Activated CD8-positive, alpha-beta memory T cell treated with anti-CD3 and anti-CD28 coated beads, Interleukin-2, amount 10 ng/mL, durations not matched to agents 7 days and 5 days (primary cell): ENCODE data around the gene DPYD. TPM values are rescaled to one million over a fixed set of nuclear protein-coding genes. Genes with fewer than 3 reads are reported as not detected.

Experiments
- ATAC-seq: fragments of 150-1000 bp; cut with Tn5 transposase; one replicate; pipeline ENCODE4 v1.10.0; 2021; ENCODE audit warnings: moderate library complexity
- CTCF ChIA-PET: fragments of 350-600 bp; sonication (Branson Sonifier 250); formaldehyde crosslinking; loops from one replicate; lab custom pipeline; 2021; ENCODE audit warnings: antibody characterized with exemption; lab: Charles Lee
- DNase-seq: peaks from one replicate; pipeline ENCODE4 v3.0.0-alpha.2; 2020
- H3K27ac Mint-ChIP-seq: one replicate; pipeline ENCODE4 v1.8.0; 2021; ENCODE audit warnings: mild to moderate bottlenecking, mixed read lengths
- H3K27me3 Mint-ChIP-seq: one replicate; pipeline ENCODE4 v1.8.0; 2021; ENCODE audit warnings: mixed read lengths
- H3K36me3 Mint-ChIP-seq: one replicate; pipeline ENCODE4 v1.8.0; 2021; ENCODE audit warnings: mild to moderate bottlenecking, mixed read lengths
- H3K4me1 Mint-ChIP-seq: one replicate; pipeline ENCODE4 v1.8.0; 2021; ENCODE audit warnings: mixed read lengths
- H3K4me3 Mint-ChIP-seq: one replicate; pipeline ENCODE4 v1.8.0; 2021; ENCODE audit warnings: mild to moderate bottlenecking, moderate library complexity, mixed read lengths
- H3K9me3 Mint-ChIP-seq: one replicate; pipeline ENCODE4 v1.8.0; 2022; ENCODE audit warnings: low read depth, mixed read lengths
- total RNA-seq, 2 experiments: library from RNA; stranded (reverse); gene quantifications; one replicate each; pipeline ENCODE4 v1.2.3, GENCODE V29; 2021

Gene DPYD
- total RNA-seq, 2 experiments from 2014 or later, result 31.4 to 42.3 TPM

DNA sequence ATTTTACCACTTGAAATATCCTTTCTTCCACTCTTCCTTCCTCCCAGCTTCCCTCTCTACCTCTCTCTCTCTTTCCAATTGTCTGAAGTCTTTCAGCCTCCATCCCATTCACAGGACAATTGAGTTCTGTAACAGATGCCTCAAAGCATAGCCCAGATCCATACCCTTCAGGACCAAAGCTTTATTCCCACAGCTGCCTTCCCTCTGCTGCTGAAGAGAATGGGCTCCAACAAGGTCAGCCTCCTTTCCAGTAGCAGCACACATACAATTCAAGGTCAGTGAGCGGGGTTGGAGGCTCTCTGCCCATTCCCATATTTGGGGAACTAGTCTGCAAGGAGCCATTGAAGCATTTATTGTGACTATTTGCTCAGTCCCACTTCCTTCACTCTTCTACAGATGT, 179.9 kb downstream of the DPYD start:
- H3K4me1 Mint-ChIP-seq, result no peaks in the 10 kb centered on the region
- DNase-seq (no peak), ATAC-seq (no peak)
- no peaks in the 10 kb centered on the region for H3K9me3 Mint-ChIP-seq
- H3K27me3 Mint-ChIP-seq, result no peaks in the 10 kb centered on the region
- no peak overlapping the region for H3K4me3 Mint-ChIP-seq
- H3K36me3 Mint-ChIP-seq, result peaks cover 2% of the 10 kb centered on the region
- no peak overlapping the region for H3K27ac Mint-ChIP-seq
- CTCF ChIA-PET, result no interaction called here

DNA sequence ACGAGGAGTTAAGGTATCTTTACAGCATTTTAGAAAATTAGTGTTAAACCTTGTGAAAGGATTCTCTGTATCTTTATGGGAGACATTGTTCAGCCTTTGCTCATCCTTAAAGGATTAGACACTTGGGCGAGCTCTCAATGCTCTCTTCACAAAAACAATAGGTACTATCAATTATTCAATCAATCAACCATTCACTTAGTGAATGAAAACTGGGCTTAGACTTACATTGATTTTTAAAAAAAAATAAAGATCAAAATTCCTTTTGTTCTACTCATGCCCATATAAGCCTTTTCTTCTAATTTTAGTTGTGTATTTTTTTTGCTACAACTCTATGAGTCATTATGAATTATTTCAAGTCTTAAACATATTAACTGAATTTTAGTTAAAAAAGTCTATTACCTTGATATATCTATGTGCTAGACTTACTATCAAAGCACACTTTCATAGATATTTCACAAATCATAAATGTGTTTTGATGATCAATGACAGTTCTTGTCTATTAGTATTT, 181.2 kb downstream of the DPYD start:
- H3K4me1 Mint-ChIP-seq, result no peaks in the 10 kb centered on the region
- H3K36me3 Mint-ChIP-seq, result peaks cover 2% of the 10 kb centered on the region
- no peaks in the 10 kb centered on the region for H3K27me3 Mint-ChIP-seq
- no peak overlapping the region for H3K4me3 Mint-ChIP-seq
- no peaks in the 10 kb centered on the region for H3K9me3 Mint-ChIP-seq
- CTCF ChIA-PET, result no interaction called here
- DNase-seq, result no peak
- no peak overlapping the region for H3K27ac Mint-ChIP-seq
- no peak for ATAC-seq

DNA sequence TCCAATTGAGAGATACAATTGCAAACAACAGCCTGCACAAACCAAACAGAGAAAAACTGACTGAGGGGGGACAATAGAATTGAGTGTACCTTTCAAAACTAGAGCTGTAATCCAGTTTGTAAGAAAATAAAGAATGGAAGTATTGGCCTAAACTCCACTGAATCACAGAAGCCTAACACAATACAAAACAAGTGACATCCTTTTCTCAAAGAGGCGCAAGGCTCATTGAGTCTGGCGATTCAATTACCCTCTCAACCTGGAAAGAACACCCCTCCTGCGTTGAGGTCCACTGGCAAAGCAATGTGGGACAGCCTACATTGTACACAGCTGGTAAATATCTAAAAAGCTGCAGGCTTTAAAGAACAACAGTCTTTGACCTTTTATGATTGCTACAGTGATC, 182.6 kb downstream of the DPYD start:
- Mint-ChIP-seq H3K27ac (no peak overlapping the region), H3K9me3 (no peaks in the 10 kb centered on the region), H3K4me3 (no peak overlapping the region), H3K36me3 (peaks cover 2% of the 10 kb centered on the region), H3K27me3 (no peaks in the 10 kb centered on the region), H3K4me1 (no peaks in the 10 kb centered on the region)
- ATAC-seq (no peak), DNase-seq (no peak)
- CTCF ChIA-PET, result no interaction called here

DNA sequence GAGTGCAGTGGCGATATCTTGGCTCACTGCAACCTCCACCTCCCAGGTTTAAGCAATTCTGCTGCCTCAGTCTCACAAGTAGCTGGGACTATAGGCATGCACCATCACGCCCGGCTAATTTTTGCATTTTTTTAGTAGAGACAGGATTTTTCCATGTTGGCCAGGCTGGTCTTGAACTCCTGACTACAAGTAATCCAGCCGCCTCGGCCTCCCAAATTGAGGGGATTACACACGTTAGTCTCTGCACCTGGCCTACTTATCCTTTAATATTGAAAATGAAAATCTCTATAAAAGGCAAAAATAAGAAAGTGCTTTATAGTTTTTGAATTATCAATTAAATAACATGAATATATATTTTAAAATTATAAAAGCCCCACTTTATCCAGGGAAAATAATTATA, 190.6 kb downstream of the DPYD start:
- ATAC-seq (no peak), DNase-seq (no peak)
- Mint-ChIP-seq H3K4me3 (no peak overlapping the region), H3K36me3 (no peaks in the 10 kb centered on the region), H3K9me3 (no peaks in the 10 kb centered on the region), H3K27me3 (no peaks in the 10 kb centered on the region), H3K4me1 (no peaks in the 10 kb centered on the region), H3K27ac (no peak overlapping the region)
- CTCF ChIA-PET, result no interaction called here

DNA sequence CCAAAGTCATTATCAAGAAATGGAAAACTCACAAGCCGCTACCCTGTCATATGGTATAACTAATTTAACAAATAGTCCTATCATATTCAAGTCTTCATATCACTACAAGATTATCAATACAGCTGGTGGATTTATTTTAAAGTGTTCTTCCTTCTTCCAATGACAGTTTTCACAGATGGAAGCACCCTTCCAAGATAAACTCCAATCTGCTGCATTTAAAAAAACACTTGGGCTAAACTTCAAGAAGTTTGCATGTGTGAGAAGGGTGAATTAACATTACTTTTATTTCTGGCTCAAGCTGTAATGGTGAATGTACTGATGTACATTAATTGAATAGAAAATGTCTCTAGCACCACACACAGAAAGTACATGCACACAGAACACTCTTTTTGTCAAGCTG, 192.4 kb downstream of the DPYD start:
- Mint-ChIP-seq H3K4me3 (no peak overlapping the region), H3K27ac (no peak overlapping the region), H3K27me3 (no peaks in the 10 kb centered on the region), H3K36me3 (peaks cover 5% of the 10 kb centered on the region), H3K4me1 (no peaks in the 10 kb centered on the region), H3K9me3 (peaks cover 4% of the 10 kb centered on the region)
- no peak for ATAC-seq
- CTCF ChIA-PET, result no interaction called here
- DNase-seq, result no peak

DNA sequence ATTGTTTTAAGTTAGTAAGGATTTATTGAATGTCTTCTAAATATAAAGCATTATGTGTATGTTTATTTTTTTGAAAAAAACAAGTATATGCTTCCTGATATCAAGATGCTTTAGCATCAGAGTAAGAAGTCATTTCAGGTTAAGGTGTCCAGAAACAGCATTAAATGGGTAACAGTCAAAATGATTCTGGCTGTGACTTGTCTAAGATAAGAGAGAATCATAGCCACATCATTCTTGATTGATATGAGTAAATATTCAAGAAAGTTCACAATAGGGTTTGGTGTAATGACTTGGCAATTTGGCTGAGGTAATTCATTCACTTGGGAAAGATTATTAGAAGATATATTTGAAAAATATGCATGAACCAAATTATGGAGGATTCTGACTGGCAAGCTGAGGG, 193.8 kb downstream of the DPYD start:
- Mint-ChIP-seq H3K4me3 (no peak overlapping the region), H3K36me3 (peaks cover 5% of the 10 kb centered on the region), H3K9me3 (peaks cover 4% of the 10 kb centered on the region), H3K4me1 (no peaks in the 10 kb centered on the region), H3K27me3 (no peaks in the 10 kb centered on the region), H3K27ac (no peak overlapping the region)
- CTCF ChIA-PET, result no interaction called here
- ATAC-seq (no peak), DNase-seq (no peak)

DNA sequence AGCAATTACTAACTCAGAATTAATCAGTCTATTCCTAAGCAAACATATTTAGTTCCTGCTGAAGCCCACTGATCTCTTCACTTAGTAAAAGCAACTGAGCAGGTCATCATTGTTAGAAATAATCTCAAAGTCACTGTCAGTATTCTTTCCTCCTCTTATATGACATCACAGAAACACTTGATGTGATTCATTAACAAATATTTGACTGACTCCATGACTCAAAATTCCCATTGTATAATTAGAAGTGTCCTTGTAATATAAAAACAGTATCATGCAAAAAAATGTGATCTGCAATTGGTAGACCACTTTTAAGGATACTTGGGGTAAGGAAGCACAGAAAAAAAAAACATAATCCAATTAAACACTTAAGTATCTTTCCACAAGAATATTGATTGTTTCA, 194.4 kb downstream of the DPYD start:
- DNase-seq (no peak), ATAC-seq (no peak)
- Mint-ChIP-seq H3K27me3 (no peaks in the 10 kb centered on the region), H3K36me3 (peaks cover 5% of the 10 kb centered on the region), H3K4me3 (no peak overlapping the region), H3K27ac (no peak overlapping the region), H3K9me3 (peaks cover 4% of the 10 kb centered on the region), H3K4me1 (no peaks in the 10 kb centered on the region)
- CTCF ChIA-PET, result no interaction called here

DNA sequence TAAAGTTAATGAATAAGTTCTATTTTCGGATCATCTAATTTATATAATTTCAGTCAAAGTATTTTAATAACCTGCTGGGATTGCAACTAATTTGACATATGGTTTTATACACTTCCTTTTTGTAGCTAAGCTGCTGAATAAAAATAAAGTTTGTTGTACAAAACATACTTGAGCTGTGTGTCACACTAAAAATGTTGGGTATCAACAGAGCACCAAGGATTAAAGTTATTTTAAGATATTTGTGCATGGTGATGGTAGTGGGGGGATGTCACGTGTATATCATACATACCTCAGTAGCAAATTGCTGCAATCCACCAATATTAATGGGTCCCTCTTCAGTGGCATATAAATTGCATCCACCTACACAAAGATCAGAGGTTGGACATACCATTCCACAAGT, 199.6 kb downstream of the DPYD start:
- Mint-ChIP-seq H3K36me3 (peaks cover 22% of the 10 kb centered on the region), H3K27me3 (no peaks in the 10 kb centered on the region), H3K9me3 (peaks cover 4% of the 10 kb centered on the region), H3K4me3 (no peak overlapping the region), H3K27ac (no peak overlapping the region), H3K4me1 (no peaks in the 10 kb centered on the region)
- no peak for ATAC-seq
- no peak for DNase-seq
- CTCF ChIA-PET, result no interaction called here

DNA sequence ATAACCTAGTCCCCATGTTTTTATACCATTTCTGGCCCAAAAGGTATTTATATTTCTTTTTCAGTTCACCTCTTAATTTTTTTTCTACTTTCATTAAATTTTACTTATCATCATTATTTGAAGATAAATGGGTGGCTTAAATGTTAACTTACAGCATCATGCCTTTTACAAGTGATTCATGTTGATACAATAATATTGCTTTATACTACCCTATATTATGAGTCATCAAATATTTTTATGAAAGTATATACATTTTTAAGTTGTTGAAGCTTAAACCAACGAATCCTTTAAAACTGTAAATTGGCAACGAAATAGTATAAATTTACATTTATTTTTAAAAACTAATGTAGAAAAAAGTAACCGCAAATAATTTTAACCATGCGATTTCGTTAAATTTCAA, 207.9 kb downstream of the DPYD start:
- H3K27me3 Mint-ChIP-seq, result no peaks in the 10 kb centered on the region
- no peaks in the 10 kb centered on the region for H3K9me3 Mint-ChIP-seq
- no peak for DNase-seq
- no peak overlapping the region for H3K4me3 Mint-ChIP-seq
- H3K36me3 Mint-ChIP-seq, result peaks cover 6% of the 10 kb centered on the region
- no peak for ATAC-seq
- no peaks in the 10 kb centered on the region for H3K4me1 Mint-ChIP-seq
- no peak overlapping the region for H3K27ac Mint-ChIP-seq
- CTCF ChIA-PET, result no interaction called here

DNA sequence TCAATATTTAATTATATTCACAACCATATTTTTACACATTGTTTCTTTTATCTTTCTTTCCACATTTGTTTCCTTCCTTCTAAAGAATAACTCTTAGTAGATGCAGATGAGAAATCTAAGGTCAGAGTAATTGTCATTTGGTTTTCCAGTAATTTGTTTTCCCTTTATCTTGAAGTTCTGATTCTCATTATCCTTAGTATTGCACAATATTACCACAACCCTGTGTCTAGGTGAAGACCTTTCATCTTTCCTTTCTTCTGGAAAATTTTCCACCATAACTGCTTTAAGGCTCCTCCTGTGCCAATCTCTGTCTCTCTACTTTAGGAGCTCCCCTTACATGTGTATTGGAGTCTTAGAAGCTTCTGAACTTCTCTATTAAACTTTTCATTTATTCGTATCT, 209.0 kb downstream of the DPYD start:
- CTCF ChIA-PET, result no interaction called here
- H3K36me3 Mint-ChIP-seq, result no peaks in the 10 kb centered on the region
- no peaks in the 10 kb centered on the region for H3K9me3 Mint-ChIP-seq
- DNase-seq (no peak), ATAC-seq (no peak)
- no peak overlapping the region for H3K4me3 Mint-ChIP-seq
- H3K27me3 Mint-ChIP-seq, result no peaks in the 10 kb centered on the region
- H3K27ac Mint-ChIP-seq, result no peak overlapping the region
- H3K4me1 Mint-ChIP-seq, result no peaks in the 10 kb centered on the region

DNA sequence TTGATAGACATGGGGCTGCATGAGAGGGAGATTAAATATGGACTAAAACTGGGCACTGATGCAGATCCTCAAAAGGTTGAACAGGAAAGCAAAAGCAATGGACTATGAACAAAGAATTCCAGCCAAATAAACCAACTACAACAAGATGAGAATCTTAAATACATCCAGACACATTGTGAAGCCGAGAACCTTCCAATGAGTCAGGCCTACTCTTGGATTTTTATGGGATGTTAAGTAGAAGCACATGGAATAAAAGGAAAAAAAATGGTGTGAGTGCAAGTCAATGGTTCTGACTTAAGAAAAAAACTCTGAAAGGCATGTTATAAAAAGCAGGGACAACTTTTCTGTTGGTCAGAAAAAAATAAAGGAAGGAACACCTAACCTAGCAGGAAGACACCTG, 227.2 kb downstream of the DPYD start:
- Mint-ChIP-seq H3K4me1 (no peaks in the 10 kb centered on the region), H3K27me3 (no peaks in the 10 kb centered on the region), H3K9me3 (no peaks in the 10 kb centered on the region), H3K4me3 (no peak overlapping the region), H3K36me3 (peaks cover 4% of the 10 kb centered on the region), H3K27ac (no peak overlapping the region)
- DNase-seq (no peak), ATAC-seq (no peak)
- CTCF ChIA-PET, result no interaction called here

DNA sequence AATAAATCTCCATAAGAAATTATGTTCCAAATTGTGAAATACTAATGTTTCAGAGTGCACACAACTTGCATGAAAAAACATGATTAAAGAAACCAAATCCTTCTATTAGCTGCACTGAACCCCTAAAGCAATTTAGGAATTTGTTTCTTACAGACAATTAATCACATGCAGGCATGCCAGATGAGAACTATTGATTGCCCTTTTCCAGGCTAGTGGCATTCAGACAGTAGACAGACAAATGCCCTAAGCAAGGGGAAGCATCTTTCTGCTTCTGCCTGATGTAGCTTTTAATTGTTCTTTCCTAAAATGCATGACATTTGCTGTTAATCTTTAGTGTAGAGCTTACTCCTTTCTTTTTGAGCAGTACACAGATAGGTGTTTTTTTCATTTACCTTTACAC, 229.5 kb downstream of the DPYD start:
- CTCF ChIA-PET, result no interaction called here
- peaks cover 13% of the 10 kb centered on the region for H3K36me3 Mint-ChIP-seq
- ATAC-seq (no peak), DNase-seq (no peak)
- no peak overlapping the region for H3K4me3 Mint-ChIP-seq
- H3K27ac Mint-ChIP-seq, result no peak overlapping the region
- no peaks in the 10 kb centered on the region for H3K4me1 Mint-ChIP-seq
- no peaks in the 10 kb centered on the region for H3K27me3 Mint-ChIP-seq
- H3K9me3 Mint-ChIP-seq, result no peaks in the 10 kb centered on the region

DNA sequence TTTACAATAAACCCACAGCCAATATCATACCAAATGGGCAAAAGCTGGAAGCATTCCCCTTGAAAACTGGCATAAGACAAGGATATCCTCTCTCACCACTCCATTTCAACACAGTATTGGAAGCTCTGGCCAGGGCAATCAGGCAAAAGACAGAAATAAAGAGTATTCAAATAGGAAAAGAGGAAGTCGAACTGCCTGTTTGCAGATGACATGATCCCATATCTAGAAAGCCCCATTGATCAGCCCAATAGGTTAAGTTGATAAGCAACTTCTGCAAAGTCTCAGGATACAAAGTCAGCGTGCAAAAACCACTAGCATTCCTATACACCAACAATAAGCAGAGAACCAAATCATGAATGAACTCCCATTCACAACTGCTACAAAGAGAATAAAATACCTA, 235.5 kb downstream of the DPYD start:
- Mint-ChIP-seq H3K27ac (no peak overlapping the region), H3K36me3 (peaks cover 17% of the 10 kb centered on the region), H3K4me1 (peaks cover 7% of the 10 kb centered on the region), H3K9me3 (no peaks in the 10 kb centered on the region), H3K27me3 (no peaks in the 10 kb centered on the region), H3K4me3 (no peak overlapping the region)
- no peak for ATAC-seq
- DNase-seq, result no peak
- CTCF ChIA-PET, result no interaction called here

DNA sequence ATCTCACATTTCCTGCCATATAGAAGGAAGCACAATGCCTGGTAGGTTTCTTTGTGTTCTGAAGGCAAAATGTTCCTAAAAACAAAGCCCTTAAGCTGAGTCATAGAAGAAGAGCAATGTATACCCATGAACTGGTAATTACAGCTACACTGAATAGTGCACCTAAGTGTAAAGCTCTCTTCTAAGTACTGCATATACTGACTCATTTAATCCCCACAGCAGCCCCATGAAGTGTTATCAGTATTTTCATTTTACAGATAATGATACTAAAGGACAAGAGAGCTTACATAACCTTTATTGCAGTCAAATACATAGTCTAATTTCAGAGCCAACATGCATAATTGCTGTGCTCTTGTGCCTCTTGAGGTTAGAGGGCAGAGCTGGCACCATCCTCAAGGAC, 239.9 kb downstream of the DPYD start:
- DNase-seq (no peak), ATAC-seq (no peak)
- Mint-ChIP-seq H3K9me3 (no peaks in the 10 kb centered on the region), H3K27ac (no peak overlapping the region), H3K4me1 (peaks cover 7% of the 10 kb centered on the region), H3K27me3 (no peaks in the 10 kb centered on the region), H3K36me3 (peaks cover 11% of the 10 kb centered on the region), H3K4me3 (no peak overlapping the region)
- CTCF ChIA-PET, result no interaction called here

DNA sequence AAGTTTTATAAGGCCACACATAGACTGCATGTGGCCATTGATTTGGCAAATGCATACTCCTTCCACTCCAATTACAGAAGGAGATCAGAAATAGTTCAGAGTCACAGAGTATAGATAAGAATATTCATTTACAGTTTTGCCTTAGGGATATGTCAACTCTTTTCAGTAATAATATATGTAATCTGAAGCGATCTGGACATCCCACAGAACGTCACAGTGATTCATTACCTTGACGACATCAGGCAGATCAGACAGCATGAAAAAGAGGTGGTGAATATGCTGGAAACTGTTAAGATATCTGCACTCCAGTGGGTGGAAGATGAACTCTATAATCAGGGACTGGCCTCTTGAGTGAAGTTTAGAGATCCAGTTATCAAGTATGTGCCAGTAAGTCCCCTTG, 240.4 kb downstream of the DPYD start:
- H3K4me3 Mint-ChIP-seq, result no peak overlapping the region
- H3K27me3 Mint-ChIP-seq, result no peaks in the 10 kb centered on the region
- H3K9me3 Mint-ChIP-seq, result no peaks in the 10 kb centered on the region
- no peak overlapping the region for H3K27ac Mint-ChIP-seq
- peaks cover 8% of the 10 kb centered on the region for H3K36me3 Mint-ChIP-seq
- DNase-seq (no peak), ATAC-seq (no peak)
- CTCF ChIA-PET, result no interaction called here
- peaks cover 7% of the 10 kb centered on the region for H3K4me1 Mint-ChIP-seq
